ENCODE results near the gene NDUFA7. TPM values are rescaled to one million over a fixed set of nuclear protein-coding genes. Genes with fewer than 3 reads are reported as not detected.
A peak's percentile ranks its signal among the peaks of the same experiment; 100 is the strongest.
"Not testable (repeated sequence)": the region's sequence is repeated elsewhere in the genome, so short reads cannot be mapped to it uniquely, and the experiment has no call there.

NDUFA7 gene
- polyA plus RNA-seq, 1 donor = 33.7 TPM

DNA sequence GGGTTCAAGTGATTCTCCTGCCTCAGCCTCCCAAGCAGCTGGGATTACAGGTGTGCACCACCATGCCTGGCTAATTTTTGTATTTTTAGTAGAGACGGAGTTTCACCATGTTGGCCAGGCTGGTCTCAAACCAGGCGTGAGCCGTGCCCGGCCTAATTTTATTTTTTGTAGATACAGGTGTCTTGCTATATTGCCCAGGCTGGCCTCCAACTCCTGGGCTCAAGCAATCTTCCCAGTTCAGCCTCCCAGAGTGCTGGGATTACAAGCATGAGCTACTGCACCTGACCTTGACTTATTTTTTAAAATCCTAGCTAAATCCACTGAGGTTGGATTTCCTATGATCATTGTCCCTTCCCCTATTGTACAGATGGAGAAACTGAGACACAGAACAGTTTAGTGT is 20.3 kb upstream of the NDUFA7 start:
- not testable (repeated sequence) for DNase-seq

DNA sequence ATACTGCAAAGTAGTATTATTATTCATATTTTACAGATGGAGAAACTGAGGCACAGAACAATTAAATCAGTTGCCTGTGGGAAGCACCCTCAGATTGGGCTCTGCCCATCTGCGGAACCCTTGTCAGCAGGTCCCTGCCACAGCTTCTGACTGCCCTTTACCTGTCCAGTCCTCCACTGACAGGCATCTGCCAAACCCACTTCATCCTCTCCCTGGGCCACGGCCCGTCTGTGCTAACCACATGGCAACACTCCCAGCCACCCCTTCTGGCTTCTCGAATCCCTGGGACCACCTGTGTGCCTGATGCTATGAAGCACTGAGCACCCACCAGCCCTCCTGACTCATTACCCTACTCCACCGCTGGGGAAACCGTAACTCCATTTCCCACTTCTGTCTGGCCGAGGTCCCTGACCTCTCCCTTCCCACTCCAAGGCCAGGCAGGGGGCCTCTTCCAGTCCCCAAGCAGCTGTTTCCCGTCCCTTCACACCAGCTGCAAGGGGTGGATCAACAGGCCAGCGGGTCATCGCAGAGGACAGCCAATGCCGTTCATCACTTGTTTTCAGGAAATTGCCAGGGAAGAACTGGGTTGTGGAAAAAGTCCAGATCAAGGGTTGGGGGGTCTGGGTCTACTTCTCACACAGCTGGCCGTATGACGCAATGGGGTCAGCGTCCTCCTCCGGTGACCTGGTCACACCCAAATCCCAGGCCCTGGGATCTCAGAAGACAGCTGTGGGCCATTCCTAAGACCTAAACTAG is 19.3 kb upstream of the NDUFA7 start:
- DNase-seq = no peak

DNA sequence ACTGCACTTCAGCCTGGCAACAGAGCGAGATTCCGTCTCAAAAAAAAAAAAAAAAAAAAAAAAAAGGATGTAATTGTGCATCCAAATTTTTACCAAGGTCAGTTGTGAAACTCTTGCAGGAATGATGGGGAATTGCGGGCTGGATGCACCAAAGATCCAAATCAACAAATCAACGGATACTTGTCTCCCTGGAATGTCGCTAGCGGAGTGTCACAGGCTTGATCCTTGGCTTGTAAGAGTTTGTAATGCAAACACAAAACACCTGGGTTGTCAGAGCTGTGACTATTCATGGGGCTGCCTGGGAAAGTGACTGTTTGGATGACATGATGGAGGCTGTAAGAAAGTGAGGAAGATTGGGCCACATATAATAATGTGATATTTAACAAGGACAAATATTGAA is 17.7 kb upstream of the NDUFA7 start:
- DNase-seq = no peak

DNA sequence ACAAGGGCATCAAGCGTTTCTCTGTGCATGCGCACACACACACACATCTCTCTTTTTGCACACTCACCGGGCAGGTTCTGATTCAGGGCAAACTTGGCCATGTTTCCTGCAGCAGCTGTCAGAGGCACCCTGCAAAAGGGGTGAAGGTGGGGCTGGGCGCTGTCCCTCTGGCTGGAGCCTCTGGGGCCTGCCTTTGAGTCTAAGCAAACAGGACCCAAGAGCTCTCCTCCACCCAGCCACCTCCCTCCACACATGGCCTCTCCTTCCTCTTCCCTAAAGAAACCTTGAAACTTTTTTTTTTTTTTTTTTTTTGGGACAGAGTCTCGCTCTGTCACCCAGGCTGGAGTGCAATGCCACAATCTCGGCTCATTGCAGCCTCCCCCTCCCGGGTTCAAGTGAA is 16.6 kb upstream of the NDUFA7 start:
- no peak for DNase-seq

DNA sequence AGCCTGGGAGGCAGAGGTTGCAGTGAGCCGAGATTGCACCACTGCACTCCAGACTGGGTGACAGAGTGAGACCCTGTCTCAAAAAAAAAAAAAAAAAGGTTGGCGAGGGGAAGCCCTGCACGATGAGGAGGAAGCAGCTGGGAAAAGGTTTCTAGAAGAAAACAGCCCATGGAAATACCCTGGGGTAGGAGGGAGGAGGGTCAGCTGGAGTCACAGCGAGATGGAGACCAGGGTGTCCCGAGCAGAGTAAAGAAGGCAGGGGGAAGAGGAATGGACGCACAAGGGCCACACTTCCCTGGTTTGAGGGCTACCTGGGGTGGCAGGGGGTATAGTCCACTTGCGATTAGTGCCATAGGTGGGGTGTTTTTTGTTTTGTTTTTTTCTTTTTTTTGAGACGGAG is 15.5 kb upstream of the NDUFA7 start:
- no peak for DNase-seq

DNA sequence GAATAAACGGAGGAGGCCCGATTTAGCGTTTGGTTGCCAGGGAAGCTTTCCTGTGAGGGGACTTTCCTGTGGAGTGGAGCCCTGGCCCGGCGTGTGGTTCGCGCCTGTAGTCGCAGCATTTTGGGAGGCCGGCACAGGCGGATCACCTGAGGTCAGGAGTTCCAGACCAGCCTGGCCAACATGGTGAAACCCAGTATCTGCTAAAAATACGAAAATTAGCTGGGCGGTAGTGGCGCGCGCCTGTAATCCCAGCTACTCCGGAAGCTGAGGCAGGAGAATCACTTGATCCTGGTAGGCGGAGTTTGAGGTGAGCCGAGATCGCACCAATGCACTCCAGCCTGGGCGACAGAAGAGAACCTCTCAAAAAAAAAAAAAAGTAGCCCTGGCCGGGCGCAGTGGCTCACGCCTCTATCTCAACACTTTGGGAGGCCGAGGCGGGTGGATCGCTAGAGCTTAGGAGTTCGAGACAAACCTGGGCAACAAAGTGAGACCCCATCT is 14.9 kb upstream of the NDUFA7 start:
- DNase-seq = no peak

DNA sequence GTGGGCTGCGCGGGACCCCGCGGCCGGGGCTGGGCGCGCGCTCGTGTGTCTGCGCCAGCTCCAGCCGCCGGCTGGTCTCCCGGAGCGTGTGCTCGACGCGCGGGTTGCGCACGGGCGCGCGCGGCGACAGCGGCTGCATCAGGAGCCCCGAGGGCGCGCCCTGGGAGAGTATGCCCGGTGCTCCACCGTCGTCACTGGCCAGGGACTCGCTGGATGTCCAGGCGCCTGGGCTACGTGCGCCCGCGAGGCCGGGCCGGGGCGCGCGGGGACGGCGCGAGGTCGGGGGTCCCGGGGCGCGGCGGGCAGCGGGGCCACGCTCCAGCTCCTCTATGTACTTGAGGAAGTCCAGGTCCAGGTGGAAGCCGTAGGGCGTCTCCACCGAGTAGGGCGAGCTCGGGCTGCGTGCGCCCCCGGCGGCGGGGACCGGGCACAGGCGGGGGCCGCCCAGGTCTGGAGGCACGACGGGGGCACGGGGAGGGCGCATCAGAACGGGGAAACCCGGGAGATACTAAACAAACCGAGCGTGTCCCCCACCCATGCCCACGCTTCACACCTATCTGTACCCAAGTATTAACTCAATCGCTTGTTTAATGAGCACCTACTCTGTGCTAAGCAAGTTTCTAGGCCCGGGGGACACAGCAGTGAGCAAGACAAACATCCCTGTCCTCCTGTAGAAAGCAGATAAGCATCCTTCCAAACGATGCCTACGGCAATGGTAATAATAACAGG is 14.3 kb upstream of the NDUFA7 start:
- DNase-seq = no peak

DNA sequence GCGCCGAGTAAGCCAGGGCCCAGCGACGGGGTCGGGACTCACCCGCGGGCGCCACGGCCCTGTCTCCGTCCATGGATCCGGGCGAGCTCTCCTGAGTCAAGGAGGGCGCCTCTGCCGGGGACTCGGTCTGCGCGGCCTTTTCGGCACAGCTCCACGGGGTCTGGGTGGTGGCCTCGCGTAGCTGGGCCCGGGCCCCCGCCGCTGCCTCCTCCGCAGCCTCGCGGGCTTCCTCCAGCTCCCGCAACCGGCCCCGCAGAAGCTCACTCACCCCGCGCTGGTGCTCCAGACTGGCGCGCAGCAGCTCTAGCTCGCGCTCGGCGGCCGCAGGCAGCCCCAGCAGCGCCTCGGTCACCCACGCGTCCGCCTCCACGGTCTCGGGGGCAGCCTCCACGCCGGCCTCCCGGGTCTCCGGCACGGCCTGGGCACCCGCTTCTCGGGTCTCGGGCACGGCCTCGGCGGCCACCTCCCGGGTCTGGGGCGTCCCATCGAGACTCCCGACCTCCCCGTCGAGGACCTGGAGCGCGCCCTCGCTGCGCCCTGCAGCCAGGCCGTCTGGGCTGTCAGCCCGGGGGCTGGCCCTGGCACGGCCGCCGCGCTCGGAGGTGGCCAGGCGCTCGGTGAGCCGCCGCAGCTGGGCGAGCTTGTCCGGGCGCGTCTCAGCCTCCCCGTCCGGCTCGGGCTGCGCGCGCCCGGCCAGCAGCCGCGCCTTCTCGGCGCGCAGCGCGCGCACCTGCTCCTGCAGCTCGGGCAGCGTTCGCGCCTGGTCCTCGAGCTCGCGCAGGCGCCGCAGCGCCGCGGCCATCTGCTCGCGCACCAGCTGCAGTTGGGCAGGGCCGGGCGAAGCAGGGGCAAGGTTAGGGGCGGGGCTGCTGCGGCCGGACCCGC is 13.5 kb upstream of the NDUFA7 start:
- DNase-seq = peak; percentile 80

DNA sequence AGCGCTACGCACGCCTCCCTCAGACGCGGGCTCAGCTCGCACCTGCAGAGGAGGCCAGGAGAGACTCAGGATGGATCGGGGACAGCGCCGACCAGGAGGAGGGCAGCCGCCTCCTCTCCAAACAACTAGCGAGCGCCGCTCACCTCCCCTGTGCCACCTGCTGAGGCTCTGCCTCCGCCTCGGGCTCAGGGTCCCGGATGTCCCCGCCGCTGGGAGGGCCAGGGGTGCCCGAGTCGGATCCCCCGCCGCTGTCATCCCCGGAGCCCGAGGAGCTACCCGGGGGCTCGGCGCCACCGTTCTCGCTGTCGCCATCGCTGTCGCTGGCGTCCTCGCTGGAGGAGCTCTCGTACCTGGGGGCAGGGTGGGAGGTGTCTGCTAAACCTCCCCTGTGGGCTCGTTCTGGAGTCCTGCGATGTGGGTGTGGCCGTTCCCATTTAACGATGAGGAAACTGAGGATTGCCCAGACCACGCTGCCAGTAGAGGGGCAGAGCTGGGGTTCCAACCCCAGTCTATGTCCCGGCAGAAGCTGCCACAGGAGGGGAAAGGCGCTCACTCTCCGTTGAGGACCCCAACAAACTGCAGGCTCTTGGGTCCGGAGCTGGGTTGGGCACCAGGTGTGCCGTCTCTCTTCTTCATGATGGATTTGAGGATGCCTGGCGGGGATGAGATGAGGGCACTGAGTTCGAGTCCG is 12.7 kb upstream of the NDUFA7 start:
- DNase-seq = no peak

DNA sequence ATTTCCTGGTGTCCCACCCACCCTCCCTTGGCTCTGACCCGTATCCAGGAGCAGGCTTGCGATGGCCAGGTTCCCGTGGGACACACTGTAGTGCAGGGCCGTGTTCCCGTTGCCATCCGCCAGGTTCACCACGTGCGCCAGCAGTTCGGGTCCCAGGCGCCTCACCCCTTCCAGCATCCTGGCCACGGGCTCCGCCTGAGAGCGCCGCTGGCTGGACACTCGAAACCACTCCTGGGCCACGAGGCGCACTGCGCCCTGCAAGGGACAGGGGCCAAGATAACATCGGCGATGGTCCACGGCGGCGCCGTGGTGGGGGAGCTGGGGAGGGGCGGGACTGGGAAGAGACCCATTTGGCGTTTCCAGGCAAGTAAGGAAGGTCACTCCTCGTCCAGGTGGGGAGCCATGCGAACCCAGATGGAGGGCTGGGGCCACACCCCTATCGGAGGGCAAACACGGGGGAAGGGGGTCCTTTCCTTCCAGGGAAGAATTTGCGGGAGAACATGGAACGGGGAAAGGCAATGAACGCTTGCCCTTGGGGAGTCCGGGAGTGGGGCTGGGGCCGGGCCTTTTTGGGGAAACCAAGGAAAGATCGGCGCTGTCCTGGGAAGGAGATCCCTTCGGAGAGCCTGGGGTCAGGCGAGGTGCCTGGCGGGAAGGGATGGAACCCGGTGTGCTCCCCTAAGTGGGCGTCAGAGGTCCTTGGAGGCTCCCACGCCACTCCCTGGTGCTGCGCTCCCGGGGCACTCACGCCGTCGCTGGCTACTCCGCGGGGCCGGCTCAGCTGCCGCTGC is 12.0 kb upstream of the NDUFA7 start:
- no peak for DNase-seq

DNA sequence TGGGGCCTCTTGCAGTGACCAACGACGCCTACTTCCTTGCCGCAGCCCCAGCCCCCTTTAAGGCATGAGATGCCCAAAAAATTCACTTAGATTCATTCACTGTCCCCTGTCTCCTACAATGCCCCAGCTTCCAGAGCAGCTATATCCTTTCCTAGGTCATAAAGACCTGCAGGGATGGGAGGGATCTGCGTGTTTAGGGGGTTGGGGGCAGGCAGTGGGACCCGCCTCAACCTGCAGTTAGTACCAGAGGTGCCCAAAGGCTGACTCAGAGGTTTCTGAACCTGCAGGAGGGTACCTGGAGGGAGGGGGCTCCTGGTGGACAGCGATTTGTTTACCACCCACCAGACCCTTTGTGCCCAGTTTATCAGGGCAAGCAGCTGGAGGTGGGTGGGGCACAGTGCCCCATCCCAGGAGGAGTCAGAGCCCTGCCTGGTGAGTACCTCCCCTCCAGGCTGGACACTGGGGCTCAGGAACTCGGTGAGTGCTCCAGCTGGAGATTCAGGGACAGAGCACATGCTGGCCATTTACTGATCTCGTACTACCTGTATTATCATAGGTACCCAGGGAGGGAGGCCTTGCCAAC is 10.2 kb upstream of the NDUFA7 start:
- DNase-seq = no peak

DNA sequence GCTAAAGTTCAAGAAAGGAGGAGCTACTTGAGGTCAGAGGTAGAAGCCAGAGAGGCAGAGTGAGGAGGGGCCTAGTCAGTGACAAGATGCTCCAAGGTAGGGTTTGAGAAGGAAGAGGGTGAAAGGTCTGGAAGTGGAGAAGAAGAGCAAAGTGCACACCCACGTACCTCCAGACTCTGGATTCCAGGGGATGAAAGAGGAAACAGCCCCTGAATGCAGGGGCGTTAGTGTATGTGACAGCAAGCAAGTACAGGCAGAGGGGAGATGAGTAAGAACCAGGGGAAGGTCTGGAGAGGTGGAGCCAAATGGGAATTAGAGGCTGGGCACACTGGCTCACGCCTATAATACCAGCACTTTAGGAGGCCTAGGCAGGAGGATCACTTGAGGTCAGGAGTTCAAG is 8.8 kb upstream of the NDUFA7 start:
- no peak for DNase-seq

DNA sequence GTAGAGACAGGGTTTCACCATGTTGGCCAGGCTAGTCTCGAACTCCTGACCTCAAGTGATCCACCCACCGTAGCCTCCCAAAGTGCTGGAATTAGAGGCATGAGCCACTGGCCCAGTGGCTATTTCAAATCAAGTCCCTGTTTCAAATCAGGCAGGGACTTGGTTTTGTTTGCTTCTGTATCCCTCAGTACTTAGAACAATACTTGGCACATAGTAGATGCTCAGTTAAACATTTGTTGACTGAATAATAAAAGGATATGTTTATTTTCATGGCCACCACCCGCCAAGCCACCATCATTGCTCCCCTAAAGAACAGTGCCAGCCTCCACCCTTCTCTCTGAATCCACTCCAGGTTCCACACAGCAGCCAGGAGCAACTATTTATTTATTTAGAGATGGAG is 4.3 kb upstream of the NDUFA7 start:
- DNase-seq = no peak

DNA sequence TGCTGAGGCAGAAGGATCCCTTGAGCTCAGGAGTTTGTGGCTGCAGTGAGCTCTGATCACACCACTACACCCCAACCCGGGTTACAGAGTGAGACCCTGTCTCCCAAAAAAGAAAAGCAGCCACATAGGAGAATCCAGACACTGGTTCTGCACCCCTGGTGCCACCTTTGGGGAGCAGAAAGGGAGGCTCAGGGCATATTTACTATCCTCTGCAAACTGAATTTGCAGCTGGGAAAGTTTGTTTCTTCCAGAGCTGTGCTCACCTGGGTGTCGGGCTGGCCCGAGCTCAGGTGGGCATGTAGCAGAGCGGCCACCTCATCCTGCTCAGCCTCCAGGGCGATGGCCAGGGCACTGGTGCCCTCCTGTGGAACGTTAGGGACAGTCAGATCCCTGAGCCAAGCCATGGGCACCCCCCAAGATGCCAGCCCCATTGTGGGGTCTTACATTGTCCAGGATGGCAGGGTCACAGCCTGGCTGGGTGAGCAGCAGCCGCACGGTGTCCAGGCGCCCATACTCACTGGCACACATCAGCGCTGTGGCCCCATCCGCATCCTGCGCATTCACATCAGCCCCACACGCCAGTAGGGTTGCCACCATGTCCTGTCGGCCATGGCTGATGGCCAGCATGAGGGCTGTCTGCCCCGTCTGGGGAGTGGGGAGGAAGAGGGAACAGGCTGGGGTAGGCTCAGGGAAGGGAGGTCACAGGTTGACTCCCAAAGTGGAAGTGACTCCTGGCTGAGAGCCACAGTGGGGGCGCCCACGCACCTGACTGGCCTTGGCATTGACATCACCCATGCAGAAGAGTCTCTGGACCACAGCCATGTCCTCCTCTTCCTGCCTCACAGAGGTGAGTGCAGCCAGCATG is 3.2 kb upstream of the NDUFA7 start:
- DNase-seq = no peak

DNA sequence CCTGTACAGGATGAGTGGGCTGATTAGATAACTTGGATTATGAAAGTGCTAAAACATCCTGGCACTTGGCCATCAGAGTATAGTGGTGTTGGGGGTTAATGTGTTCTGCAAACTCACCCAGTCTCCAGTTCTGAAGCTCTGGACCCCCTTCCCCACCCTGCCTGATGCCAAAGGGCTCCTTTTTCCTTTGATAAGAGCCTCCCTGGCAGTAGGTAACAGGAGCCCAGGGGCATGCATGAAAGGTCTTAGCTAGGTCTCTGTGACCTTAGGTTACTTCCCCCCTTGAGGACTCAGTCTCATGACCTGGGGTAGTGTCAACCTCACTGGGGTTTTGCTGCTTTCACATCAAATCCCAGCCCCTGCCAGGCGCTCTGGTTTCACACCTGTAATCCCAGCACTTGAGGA is 2.6 kb upstream of the NDUFA7 start:
- DNase-seq = no peak

DNA sequence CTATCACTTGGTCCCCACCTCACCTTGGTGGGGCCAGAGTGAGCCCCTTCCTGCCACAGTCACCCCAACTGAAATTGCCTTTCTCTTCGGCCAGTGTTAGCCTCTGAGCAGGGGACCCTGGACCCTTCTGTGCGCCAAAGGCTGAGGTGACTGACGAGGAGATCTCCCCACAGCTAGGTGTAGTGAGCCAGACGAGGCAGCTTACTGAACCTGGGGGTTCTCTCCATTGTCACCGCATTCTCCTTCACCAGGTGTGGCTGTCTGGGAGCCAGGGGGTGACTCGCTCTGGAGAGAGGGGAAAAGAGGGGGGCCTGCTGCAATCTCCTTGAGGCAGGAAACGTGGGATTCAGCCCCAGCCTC is 1.4 kb upstream of the NDUFA7 start:
- no peak for DNase-seq

DNA sequence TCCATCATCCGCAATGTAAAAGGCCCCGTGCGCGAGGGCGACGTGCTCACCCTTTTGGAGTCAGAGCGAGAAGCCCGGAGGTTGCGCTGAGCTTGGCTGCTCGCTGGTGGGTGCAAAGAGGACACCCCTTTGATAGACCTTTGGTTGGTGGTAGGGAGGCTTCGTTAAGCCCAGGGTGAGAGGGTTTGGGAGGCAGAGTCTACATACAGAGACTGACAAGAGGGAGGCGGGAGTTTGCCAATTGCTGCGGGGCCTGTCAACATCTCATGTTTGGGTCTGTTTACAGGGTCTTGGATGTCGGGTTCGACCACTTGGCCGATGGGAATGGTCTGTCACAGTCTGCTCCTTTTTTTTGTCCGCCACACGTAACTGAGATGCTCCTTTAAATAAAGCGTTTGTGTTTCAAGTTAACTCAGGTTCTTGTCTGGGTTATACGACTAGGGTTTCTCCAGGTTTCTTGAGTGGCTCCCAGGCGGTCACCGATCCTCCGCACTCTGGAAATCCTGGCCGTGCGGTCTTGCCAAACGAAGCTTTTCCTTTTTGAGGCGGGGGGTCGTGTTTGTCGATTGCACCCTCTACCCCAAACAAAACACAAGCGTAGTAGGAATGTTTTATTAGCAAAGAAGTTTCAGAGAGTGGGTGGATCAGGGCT is 937 bp upstream of the NDUFA7 start:
- no peak for DNase-seq

DNA sequence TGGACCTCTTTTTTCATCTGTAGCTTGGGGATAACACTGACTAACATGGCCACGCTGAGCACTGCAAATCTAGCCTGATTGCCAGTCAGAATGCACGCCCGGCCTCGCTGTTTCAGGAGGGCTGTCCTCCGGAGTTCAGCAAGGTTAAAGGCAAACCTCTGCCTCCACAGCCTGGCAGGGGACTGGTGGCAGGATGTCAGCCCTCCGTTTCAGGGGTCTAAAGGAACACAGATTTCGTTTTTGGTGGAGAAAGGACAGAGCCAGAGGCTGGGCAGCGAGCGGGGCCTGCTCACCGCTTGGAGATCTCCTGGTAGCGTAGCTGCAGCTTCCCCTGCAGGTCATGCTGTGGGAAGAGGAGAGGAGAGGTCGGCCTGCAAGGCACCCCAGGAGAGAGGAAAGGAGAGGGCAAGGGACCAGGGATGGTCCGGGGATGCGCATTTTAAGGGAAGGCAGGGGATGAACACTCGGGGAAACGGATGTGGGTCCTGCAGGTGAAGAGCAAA is 560 bp downstream of the NDUFA7 start:
- DNase-seq = no peak

DNA sequence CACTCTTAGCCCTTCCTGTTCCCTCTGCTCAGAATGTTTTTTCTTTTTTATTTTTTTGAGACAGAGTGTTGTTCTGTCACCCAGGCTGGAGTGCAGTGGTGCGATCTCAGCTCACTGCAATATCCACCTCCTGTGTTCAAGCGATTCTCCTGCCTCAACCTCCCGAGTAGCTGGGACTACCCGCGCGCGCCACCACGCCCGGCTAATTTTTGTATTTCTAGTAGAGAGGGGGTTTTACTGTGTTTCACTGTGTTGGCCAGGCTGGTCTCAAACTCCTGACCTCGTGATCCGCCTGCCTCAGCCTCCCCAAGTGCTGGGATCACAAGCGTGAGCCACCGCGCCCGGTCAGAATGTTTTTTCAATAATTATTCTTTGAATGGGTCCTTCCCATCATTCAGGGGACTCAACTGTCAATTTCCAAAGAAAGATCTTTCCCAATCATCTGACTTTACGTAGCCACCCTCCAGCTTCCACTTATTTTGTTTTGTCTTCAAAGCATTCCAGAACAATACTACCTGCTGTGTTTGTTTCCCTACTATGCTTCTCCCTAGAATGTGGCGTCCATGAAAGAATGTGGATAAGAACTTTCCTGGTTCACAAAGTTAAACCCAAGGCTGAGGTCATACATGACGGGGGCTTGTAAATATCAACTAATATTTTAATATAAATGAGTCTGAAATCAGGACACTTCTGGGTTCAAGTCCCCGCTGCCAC is 1.2 kb downstream of the NDUFA7 start:
- no peak for DNase-seq

Measured in hindlimb muscle (tissue), 1 donor.